Hindlimb muscle (tissue), 1 donor: ENCODE measurements around the gene MAEL. TPM values are rescaled to one million over a fixed set of nuclear protein-coding genes. Genes with fewer than 3 reads are reported as not detected.
"Not testable (repeated sequence)": the region's sequence is repeated elsewhere in the genome, so short reads cannot be mapped to it uniquely, and the experiment has no call there.

Source experiments
- DNase-seq: peaks from one replicate; pipeline ENCODE4 v3.0.0-alpha.2; 2013
- polyA plus RNA-seq: library from polyadenylated mRNA; unstranded; fragments of 120-200 nt; gene quantifications from one replicate; pipeline ENCODE4 v1.2.1, GENCODE V29; 2013; ENCODE audit not compliant: insufficient read length

Gene MAEL
- polyA plus RNA-seq, 1 donor, result 0.99 TPM

DNA sequence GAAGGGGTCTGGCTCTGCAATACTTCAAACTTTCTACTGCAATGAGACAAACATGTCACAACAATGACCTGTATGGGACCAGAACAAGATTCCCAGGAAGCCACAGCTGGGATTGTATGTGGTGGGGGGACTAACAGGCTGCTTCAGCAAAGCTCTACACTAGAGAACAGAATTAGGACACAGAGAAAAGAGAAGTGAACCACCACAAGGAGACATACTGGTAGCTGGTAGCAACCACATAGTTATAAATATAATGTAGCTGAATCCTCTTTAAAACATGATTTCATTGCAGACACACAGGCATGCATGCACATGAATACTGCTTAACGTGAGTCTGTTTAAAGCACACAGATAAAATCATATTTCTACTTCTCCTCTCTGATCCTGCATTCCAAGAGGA lies 10.3 kb upstream of the MAEL start:
- no peak for DNase-seq

DNA sequence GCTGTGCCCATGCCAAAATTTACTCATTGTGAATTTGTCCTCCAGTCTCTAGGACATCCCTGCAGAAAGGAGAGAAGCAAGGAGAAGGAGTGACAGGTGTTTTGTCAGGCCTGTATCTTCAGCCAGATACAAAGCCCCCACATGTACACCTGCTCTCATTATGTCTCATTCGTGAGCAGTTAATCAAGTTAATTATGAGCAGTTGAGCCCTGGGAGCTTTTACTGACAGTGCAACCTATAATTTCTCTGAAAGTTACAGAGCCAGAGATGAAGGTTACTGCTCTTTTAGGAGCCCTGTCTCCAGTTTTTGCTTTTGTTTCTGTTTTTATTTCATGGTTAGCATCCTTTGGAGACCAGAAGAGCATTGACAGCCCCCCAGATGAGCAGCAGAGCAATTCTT lies 8.7 kb upstream of the MAEL start:
- no peak for DNase-seq

GRCh38 chr1:166980818-166981217 lies 8.3 kb upstream of the MAEL start:
- no peak for DNase-seq

DNA sequence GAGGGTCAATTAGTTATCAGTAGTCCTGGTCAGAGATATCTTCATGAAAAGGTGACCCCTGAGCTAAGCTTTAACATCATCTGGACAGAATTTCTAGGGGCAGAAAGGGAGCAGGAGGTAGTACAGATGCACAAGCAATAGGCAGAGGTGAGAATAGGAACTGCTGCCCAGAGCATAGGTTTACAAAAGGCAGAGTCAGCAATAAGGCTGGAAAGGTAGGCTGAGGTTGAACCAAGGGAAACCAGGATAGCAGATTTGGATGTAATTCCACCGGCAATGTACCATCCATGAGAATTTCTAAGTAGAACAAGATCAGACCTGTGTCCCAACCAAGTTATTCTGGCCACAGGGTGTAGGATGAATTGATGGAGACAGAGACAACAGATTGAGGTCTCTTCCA lies 7.5 kb upstream of the MAEL start:
- no peak for DNase-seq

DNA sequence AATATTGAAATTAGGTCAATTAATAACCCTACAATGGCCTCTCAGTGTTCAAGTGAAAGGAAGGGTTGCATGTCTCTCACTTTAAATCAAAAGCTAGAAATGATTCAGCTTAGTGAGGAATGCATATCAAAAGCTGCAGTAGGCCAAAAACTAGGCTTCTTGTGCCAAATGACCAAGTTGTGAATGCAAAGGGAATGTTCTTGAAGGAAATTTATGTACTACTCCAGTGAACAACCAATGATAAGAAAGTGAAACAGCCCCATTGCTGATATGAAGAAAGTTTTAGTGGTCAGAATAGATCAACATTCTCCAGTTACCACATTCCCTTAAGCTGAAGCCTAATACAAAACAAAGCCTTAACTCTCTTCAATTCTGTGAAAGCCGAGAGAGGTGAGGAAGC lies 10.0 kb downstream of the MAEL start:
- no peak for DNase-seq

DNA sequence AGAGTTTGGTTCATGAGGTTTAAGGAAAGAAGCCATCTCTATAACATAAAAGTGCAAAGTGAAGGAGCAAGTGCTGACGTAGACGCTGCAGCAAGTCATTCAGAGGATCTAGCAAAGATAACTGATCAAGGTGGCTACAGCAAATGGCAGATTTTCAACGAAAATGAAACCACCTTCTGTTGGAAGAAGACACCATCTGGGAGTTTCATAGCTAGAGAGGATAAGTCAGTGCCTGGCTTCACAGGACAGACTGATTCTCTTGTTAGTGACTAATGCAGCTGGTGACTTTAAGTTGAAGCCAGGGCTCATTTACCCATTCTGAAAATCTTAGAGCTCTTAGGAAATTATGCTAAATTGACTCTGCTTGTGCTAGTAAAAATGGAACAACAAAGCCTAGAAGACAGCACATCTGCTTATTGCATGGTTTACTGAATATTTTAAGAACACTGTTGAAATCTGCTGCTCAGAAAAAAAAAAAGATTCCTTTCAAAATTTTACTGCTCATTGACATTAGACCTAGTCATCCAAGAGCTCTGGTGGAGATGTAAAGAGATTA lies 10.5 kb downstream of the MAEL start:
- no peak for DNase-seq

DNA sequence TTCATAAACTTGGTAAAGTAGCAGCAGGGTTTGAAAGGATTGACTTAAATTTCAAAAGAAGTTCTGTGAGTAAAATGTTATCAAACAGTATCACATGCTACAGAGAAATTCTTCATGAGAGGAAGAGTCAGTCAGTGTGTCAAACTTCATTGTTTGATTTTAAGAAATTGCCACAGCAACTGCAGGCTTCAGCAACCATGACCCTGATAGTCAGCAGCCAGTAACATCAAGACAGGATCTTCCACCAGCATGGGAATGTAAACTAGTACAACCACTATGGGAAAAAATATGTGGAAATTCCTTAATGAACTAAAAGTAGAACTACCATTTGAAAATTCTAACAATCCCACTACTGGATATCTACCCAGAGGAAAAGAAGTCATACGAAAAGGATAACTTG lies 11.5 kb downstream of the MAEL start:
- DNase-seq, result no peak

DNA sequence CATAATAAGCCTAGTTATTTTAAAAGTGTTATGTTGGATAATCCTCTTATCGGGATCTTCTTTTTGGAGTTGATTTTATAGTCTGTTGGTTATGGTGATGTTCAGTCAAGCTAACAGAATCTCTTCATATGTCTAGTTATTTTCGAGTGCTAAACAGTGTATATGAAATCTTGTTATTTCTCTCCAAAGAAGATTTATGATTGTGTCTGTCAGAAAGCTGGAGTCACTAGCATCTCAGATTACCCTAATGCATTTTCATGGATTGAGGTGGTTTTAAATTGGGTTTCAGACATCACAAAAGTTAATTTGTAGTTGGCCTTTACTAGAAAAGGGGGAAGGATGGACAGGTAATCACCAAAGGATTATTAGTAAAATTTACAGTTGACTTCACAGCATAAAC lies 13.3 kb downstream of the MAEL start:
- DNase-seq, result no peak

DNA sequence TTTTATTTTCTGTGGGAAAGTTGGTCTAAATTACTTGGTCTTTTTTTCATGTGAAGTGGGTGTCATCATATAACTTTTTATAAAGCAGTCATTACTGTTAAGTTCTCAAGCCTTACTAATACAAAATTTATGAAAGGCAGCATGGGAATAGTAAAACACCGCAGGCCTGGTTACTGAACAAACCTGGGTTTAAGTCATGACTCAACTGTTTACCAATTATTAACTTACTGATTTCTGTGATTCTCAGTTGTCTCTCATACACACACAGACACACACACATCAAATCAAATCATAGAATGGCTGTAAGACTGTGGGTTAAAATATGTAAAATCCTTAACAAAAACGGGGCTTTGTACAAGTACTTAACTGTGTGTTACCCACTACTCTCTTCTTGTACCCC lies 14.6 kb downstream of the MAEL start:
- no peak for DNase-seq

DNA sequence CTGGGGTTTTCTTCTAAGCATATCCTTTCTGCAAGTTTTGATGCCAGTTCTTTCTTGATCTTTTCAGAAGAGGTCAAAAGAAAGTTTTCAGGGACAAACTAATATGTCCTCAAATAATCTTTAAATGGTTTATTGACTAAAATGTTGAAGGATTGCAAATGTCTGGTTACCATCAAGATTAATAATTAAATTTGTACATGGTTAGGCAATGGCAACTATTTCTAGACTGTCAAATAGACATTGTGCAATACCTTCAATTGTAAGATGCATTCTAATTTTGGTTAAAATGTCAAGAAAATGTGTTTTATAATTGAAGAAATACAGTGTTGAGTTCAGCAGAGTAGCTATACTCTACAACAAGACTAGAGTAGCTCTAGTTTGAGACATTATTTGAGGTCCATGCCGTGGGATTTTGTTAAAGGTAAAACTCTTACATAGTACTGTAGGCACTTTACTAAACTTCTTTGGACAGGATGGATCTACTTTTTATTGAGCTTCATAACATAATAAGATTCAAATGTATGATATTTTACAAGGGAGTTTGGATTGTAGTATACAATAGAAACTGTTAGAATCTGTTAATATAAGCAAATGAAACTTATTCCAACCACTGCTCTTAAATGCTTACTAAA lies 22.6 kb downstream of the MAEL start:
- no peak for DNase-seq

GRCh38 chr1:167012570-167012969 lies 23.5 kb downstream of the MAEL start:
- no peak for DNase-seq

DNA sequence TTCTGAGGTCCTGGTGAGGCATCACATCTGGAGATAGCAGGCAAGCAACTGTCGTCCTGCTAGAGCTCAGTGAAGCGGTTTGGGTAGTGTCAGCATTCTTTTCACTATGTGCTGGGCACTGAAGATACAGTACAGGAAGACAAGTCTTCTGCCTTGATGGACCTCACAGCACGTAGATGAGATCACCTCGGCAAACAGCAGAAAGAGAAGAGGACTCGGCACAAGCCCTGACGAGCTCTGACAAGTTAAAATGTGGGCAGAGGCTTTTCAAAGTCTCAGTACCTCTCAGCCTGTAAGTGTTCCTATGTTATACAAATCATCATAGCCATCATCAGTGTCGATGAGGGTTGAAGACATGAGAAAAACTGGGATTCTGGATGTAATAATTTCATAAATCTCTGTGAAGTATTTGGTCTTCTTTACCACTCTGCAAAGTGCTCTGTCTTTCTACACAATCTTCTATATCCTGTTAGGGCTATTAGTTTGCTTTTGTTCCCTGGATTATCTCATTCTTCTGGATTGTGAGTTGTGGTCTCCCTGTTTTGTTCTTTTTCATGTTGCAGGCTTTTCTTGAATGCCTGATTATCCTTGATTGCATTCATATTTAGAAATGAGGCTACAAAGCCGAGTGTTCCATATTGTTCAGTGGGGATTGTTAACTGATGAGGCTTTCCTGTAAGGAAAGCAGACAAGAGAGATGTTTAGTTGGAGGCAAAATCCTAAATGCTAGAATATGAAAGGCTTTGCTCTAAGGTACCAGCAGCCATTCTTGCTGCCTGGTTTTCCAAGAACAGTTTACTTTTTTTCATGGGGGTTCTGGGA lies 24.2 kb downstream of the MAEL start:
- no peak for DNase-seq

DNA sequence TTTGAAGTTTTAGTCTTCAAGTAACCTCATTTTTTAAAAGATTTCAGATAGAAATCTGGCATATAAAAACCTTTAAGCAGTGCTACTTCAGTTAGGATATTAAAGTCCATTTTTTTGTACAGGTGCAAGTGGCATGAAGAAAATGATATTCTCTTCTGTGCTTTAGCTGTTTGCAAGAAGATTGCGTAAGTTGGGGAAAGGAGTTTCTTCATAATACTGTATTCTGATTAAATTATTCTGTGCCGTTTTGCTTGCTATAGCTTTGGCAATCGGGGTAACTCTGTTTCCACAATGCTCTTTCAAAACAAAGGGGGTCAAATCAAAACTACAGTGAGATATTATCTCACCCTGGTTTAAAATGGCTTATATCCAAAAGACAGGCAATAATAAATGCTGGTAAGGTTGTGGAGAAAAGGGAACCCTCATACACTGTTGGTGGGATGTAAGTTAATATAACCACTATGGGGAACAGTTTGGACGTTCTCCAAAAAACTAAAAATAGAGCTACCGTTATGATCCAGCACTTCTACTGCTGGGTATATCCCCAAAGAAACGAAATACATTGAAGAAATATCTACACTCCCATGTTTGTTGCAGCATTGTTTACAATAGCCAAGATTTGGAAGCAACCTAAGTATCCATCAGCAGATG lies 27.1 kb downstream of the MAEL start:
- no peak for DNase-seq

DNA sequence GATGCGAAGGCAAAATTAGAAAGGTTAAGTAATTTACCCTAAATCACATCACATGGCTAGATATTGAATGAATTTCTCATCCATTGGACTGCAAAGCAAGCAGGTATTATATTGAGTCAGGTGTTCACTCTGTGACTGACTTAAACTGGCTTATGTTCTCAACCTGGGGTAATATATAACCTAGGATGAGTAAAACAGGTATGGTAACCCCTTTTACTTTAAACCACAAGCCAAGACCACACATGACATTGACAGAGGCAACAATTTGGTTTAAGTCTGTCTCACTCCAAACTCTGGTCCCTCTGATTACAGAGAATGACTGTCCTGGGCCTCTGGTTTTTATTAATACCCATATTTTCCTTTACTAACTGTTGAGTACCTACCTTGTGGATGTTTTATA lies 33.3 kb downstream of the MAEL start:
- DNase-seq, result no peak

DNA sequence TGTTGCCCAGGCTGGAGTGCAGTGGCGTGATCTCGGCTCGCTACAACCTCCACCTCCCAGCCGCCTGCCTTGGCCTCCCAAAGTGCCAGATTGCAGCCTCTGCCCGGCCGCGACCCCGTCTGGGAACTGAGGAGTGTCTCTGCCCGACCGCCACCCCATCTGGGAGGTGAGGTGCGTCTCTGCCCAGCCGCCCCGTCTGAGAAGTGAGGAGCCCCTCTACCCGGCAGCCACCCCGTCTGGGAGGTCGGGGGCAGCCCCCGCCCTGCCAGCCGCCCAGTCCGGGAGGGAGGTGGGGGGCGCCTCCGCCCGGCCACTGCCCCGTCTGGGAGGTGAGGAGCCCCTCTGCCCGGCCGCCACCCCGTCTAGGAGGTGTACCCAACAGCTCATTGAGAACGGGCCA lies 40.5 kb downstream of the MAEL start:
- DNase-seq, result not testable (repeated sequence)

GRCh38 chr1:167033646-167034045 lies 44.6 kb downstream of the MAEL start:
- no peak for DNase-seq

DNA sequence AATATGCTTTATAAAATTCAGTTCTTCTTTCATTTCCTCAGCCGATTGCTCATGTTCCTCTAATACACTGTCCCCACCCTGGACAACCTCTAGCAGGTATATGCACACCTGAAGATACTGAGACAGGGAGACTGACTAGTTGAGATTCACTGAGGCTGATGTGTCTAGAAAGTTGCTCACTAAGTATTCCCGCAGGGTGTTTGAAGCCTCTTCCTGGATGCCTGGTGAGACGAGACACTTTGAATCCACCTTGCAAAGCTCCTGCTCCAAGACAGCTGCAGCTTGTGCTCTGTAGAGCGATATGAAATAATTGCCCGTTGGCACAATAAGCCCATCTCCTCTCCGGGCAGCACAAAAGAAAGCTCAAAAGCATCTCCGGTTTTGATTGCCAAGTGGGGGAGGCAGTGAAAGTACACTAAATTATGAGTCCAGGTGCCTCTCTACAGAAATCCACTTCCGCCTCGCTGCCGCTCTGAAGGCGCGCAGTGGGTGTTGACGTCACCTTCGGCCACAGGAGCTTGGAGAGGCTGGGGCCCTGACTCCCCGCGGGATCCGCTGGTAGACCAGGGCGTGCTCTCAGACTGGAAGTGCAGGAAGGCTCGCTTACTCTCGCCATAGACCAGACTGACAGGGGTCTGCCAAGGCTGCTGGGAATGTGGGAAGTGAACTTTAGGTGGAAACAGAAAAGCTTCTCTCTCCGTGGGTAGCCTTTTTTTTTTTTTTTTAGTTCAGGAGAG lies 54.8 kb downstream of the MAEL start:
- peak; percentile 24 for DNase-seq

GRCh38 chr1:167051907-167052306 lies 62.8 kb downstream of the MAEL start:
- DNase-seq, result no peak

GRCh38 chr1:167052389-167052788 lies 63.3 kb downstream of the MAEL start:
- no peak for DNase-seq

DNA sequence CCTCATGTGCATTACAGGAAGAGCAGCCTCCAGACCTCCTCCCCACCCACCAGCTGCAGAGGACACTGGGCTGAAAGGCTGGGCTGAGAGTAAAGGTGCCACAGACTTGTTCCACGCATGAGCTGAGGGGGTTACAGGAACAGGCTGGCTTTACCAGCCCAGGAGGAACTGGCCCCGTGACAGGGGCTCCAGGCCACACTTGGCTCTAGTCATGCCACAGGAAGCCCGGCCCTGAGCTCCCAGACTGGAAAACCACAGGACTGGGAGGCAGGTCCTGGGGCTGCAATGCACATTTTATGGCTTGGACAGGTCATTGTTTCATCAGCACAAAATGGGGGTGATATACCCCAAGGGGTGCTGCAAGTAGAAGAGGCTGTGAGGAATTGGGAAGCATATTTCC lies 65.5 kb downstream of the MAEL start:
- DNase-seq, result no peak

- DNase-seq, result no peak
Observed at GRCh38 chr1:167054946-167055630, 66.0 kb downstream of the MAEL start.

DNA sequence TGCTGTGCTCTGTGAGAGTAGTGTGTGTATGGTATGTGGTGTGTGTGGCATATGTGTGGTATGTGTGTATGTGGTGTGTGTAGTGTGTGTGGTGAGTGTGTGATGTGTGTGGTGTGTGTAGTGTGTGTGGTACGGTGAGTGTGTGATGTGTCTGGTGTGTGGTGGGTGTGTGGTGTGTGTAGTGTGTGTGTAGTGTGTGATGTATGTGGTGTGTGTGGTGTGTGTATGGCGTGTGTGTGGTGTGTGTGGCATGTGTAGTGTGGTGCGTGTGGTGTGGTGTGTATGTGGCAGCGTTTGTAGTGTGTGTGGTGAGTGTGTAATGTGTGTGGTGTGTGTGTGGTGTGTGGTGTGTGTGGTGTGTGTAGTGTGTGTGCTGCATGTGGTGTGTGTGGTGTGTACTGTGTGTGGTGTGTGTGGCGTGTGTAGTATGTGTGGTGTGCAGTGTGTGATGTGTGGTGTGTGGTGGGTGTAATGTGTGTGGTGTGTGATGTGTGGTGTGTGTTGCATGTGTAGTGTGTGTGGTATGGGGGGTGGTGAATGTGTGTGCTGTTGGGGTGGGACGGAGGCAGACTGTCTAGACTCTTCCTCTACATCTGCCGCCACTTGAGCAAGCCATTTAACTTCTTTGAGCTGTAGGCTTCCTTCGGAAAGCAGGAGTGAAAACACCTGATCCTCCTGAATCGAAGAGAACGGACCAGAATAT lies 67.6 kb downstream of the MAEL start:
- no peak for DNase-seq
